Vagina (tissue), 2 donors: ENCODE measurements around the gene SLC1A5.

Experiments used
- POLR2A ChIP-seq, 2 donors: fragments of 450-650 bp; IDR thresholded peaks; one replicate each; pipeline ENCODE4 v1.6.1; 2017; ENCODE audit warnings: antibody characterized with exemption in 2 of 2, mild to moderate bottlenecking in 2 of 2, moderate library complexity in 2 of 2
- TF ChIP-seq, protein P1 (sequence below), 3 experiments: fragments of 450-650 bp in 2 of 3; fragments of 200-600 bp in 1 of 3; sonication (generic) in 1 of 3; IDR thresholded peaks; one replicate each; pipeline ENCODE4 v1.5.1; 2017 to 2019; ENCODE audit warnings: antibody characterized with exemption in 3 of 3, mild to moderate bottlenecking in 2 of 3, moderate library complexity in 2 of 3

DNA sequence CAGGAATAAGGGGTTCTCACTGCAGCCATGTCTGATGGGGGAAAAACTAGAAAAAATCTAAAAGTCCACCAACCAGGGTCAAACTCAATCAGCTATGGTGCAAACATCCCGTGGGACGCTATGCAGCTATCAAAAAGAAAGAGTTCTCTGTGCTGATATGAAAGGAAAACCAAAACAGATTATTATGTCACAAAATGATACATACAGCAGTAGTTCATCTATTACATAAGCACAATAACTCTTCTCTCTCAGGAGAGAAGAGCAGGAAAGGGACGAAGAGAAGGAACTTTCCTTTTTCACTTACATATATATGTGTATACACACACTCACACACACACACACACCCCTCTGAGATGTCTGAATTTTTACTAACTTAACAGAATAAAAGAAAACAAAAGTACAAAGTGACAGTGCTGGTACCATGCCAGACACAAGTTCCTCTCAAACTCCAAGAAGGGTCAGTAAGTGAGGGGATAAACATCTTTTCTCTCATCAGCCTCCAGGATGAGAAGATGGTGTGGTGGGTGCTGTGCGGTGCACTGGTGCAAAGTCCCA is 45.4 kb downstream of the SLC1A5 start:
- TF ChIP-seq, protein P1, sequence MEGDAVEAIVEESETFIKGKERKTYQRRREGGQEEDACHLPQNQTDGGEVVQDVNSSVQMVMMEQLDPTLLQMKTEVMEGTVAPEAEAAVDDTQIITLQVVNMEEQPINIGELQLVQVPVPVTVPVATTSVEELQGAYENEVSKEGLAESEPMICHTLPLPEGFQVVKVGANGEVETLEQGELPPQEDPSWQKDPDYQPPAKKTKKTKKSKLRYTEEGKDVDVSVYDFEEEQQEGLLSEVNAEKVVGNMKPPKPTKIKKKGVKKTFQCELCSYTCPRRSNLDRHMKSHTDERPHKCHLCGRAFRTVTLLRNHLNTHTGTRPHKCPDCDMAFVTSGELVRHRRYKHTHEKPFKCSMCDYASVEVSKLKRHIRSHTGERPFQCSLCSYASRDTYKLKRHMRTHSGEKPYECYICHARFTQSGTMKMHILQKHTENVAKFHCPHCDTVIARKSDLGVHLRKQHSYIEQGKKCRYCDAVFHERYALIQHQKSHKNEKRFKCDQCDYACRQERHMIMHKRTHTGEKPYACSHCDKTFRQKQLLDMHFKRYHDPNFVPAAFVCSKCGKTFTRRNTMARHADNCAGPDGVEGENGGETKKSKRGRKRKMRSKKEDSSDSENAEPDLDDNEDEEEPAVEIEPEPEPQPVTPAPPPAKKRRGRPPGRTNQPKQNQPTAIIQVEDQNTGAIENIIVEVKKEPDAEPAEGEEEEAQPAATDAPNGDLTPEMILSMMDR (IDR thresholded peaks at IDR 0.05), result no peak
- no peak for TF ChIP-seq POLR2A (IDR thresholded peaks at IDR 0.05)
